GM12878 (cell line): ENCODE data around the gene RBBP5. TPM values are rescaled to one million over a fixed set of nuclear protein-coding genes. Genes with fewer than 3 reads are reported as not detected.

Source experiments
- ATAC-seq: fragments of 200-7000 bp; cut with Tn5 transposase; 3 replicates; pipeline ENCODE4 v1.9.1; 2020; ENCODE audit warnings: mild to moderate bottlenecking, moderate library complexity
- BruUV-seq: library from RNA; stranded (reverse); fragments of 400-500 nt; replicated peaks from 2 replicates; lab custom pipeline; 2021; lab: Mats Ljungman, UMichigan
- CTCF ChIA-PET: fragments of 300-600 bp; sonication (Branson Sonifier 250); formaldehyde crosslinking; extraction: SDS; loops from one replicate; lab custom pipeline; 2021; ENCODE audit warnings: inconsistent platforms; lab: Yijun Ruan, JAX
- POLR2A ChIA-PET: fragments of 350-600 bp; formaldehyde crosslinking; extraction: SDS; loops from one replicate; lab custom pipeline; 2021; ENCODE audit warnings: inconsistent platforms; lab: Charles Lee
- RAD21 ChIA-PET: fragments of 300-600 bp; sonication (Branson Sonifier 250); formaldehyde crosslinking; loops from one replicate; lab custom pipeline; 2023; ENCODE audit warnings: antibody characterized with exemption; ENCODE audit not compliant: unreplicated experiment; lab: Charles Lee
- SMC1A ChIA-PET: fragments of 300-600 bp; sonication (Branson Sonifier 250); formaldehyde crosslinking; loops from one replicate; lab custom pipeline; 2023; ENCODE audit not compliant: unreplicated experiment, uncharacterized antibody; lab: Charles Lee
- DNase-seq: peaks from one replicate; pipeline ENCODE4 v3.0.0-alpha.2; 2011; ENCODE audit warnings: low read depth, low spot score
- FAIRE-seq: peaks from 3 replicates; lab custom pipeline; 2011; peaks lifted over from hg19 to GRCh38; lab: Jason Lieb, UNC
- H2AFZ ChIP-seq: 2 replicates; pipeline ENCODE4 v1.6.0; 2011; ENCODE audit warnings: low read depth, low read length, control low read depth; ENCODE audit not compliant: control insufficient read depth
- H3K27ac ChIP-seq: 2 replicates; pipeline ENCODE4 v1.5.1; 2011; ENCODE audit warnings: control low read depth; ENCODE audit not compliant: control insufficient read depth, insufficient read depth
- H3K27me3 ChIP-seq, 2 experiments: replicated peaks in 1 of 2; 2 replicates each; pipeline versions ENCODE4 v1.6.0 to v1.6.1; 2011; ENCODE audit warnings: low read length in 1 of 2; ENCODE audit not compliant: control insufficient read depth in 2 of 2, insufficient read depth in 2 of 2
- H3K36me3 ChIP-seq, 2 experiments: 2 replicates each; pipeline ENCODE4 v1.5.1; 2011; ENCODE audit warnings: low read length in 1 of 2; ENCODE audit not compliant: control insufficient read depth in 2 of 2, insufficient read depth in 2 of 2
- H3K4me1 ChIP-seq: 2 replicates; pipeline ENCODE4 v1.6.1; 2011; ENCODE audit warnings: mild to moderate bottlenecking, low read length, moderate library complexity, mixed read lengths; ENCODE audit not compliant: control insufficient read depth, insufficient read depth
- H3K4me2 ChIP-seq: 2 replicates; pipeline ENCODE4 v1.6.0; 2011; ENCODE audit warnings: control low read depth; ENCODE audit not compliant: control insufficient read depth, insufficient read depth
- H3K4me3 ChIP-seq: fragments of 200-600 bp; sonication (generic); 2 replicates; pipeline ENCODE4 v1.5.1; 2016
- H3K79me2 ChIP-seq: 2 replicates; pipeline ENCODE4 v1.6.0; 2011; ENCODE audit warnings: low read length; ENCODE audit not compliant: control insufficient read depth, insufficient read depth
- H3K9ac ChIP-seq: 2 replicates; pipeline ENCODE4 v1.8.0; 2011; ENCODE audit warnings: low read length, control low read depth, mixed read lengths; ENCODE audit not compliant: control insufficient read depth, insufficient read depth
- H3K9me3 ChIP-seq: replicated peaks from 3 replicates; pipeline ENCODE4 v1.5.1; 2011; ENCODE audit warnings: mild to moderate bottlenecking, low read length; ENCODE audit not compliant: control insufficient read depth, insufficient read depth
- H4K20me1 ChIP-seq: 2 replicates; pipeline ENCODE4 v1.6.0; 2011; ENCODE audit not compliant: control insufficient read depth, insufficient read depth
- ASH2L ChIP-seq: fragments of 300-600, 200-600 bp; sonication (generic); IDR thresholded peaks from 2 replicates; pipeline ENCODE4 v1.6.1; 2017; ENCODE audit warnings: low read depth, mild to moderate bottlenecking, borderline replicate concordance
- BMI1 ChIP-seq: fragments of 450-650 bp; IDR thresholded peaks from 2 replicates; pipeline ENCODE4 v1.6.1; 2016; ENCODE audit warnings: mild to moderate bottlenecking, moderate library complexity, borderline replicate concordance
- CHD1 ChIP-seq: IDR thresholded peaks from 2 replicates; pipeline ENCODE4 v1.6.1; 2012; ENCODE audit warnings: low read depth, low read length, improper control_type of control experiment
- CHD4 ChIP-seq: fragments of 200-600 bp; sonication (generic); IDR thresholded peaks from 2 replicates; pipeline ENCODE4 v1.6.1; 2016; ENCODE audit warnings: mild to moderate bottlenecking
- E2F4 ChIP-seq: IDR thresholded peaks from 2 replicates; pipeline ENCODE4 v1.6.1; 2012; ENCODE audit warnings: low read depth, low read length, improper control_type of control experiment
- EP300 ChIP-seq, 2 experiments: fragments of 150-350 bp in 1 of 2; IDR thresholded peaks; 2 replicates each; pipeline ENCODE4 v1.6.1; 2011 to 2012; ENCODE audit warnings: low read depth in 2 of 2, low read length in 2 of 2, borderline replicate concordance in 1 of 2, improper control_type of control experiment in 1 of 2, inconsistent platforms in 1 of 2; ENCODE audit not compliant: control insufficient read depth in 1 of 2
- ESRRA ChIP-seq: IDR thresholded peaks from 2 replicates; pipeline ENCODE4 v1.6.1; 2012; ENCODE audit warnings: mild to moderate bottlenecking, low read length, improper control_type of control experiment
- MEF2B ChIP-seq: fragments of 450-650 bp; IDR thresholded peaks from 2 replicates; pipeline ENCODE4 v1.6.1; 2018; ENCODE audit warnings: mild to moderate bottlenecking, moderate library complexity; ENCODE audit not compliant: partially characterized antibody, poor library complexity, severe bottlenecking
- RCOR1 ChIP-seq: conservative IDR thresholded peaks from 2 replicates; pipeline ENCODE4 v1.6.1; 2012; ENCODE audit warnings: low read depth, low read length, improper control_type of control experiment
- RELB ChIP-seq: fragments of 450-650 bp; IDR thresholded peaks from 2 replicates; pipeline ENCODE4 v1.6.1; 2017; ENCODE audit warnings: low read depth, mild to moderate bottlenecking, moderate library complexity
- RUNX3 ChIP-seq: IDR thresholded peaks from 2 replicates; pipeline ENCODE4 v1.6.1; 2012; ENCODE audit warnings: low read length, inconsistent platforms
- SIN3A ChIP-seq: IDR thresholded peaks from 2 replicates; pipeline ENCODE4 v1.6.1; 2012; ENCODE audit warnings: low read depth, low read length, improper control_type of control experiment
- SMAD1 ChIP-seq: fragments of 450-650 bp; IDR thresholded peaks from 2 replicates; pipeline ENCODE4 v1.6.1; 2018; ENCODE audit warnings: mild to moderate bottlenecking, low read depth; ENCODE audit not compliant: partially characterized antibody
- SMAD5 ChIP-seq: IDR thresholded peaks from 2 replicates; pipeline ENCODE4 v1.6.1; 2016; ENCODE audit warnings: antibody characterized with exemption, low read depth
- ZNF217 ChIP-seq: fragments of 450-650 bp; IDR thresholded peaks from 2 replicates; pipeline ENCODE4 v1.6.1; 2017; ENCODE audit warnings: antibody characterized with exemption, mild to moderate bottlenecking
- WGBS: methylation state at CpG from one replicate; pipeline ENCODE4 v1.1.6; 2016; ENCODE audit warnings: low lambda C conversion rate; ENCODE audit not compliant: insufficient replicate concordance, insufficient coverage; ENCODE audit errors: missing lambda C conversion rate; 5-methylcytosine and 5-hydroxymethylcytosine counted together
- in situ Hi-C: fragments of 300-500 bp; cut with MboI; formaldehyde crosslinking; loops from 9 replicates; pipeline ENCODE4 v1.14.3; 2018; ENCODE audit warnings: mixed read lengths
- intact Hi-C: fragments of 100-400 bp; cut with micrococcal nuclease; formaldehyde crosslinking; loops from one replicate; pipeline ENCODE4 v1.14.2; 2022; ENCODE audit not compliant: unreplicated experiment
- polyA plus RNA-seq, 11 experiments: library from polyadenylated mRNA; depleted of rRNA in 4 of 11; unstranded in 6 of 11; stranded (reverse) in 5 of 11; fragments of >200 nt; fragmentation: Nextera tagmentation in 4 of 11; fragmentation: Illumina TruSeq in 1 of 11; extraction: Ambion mirVana in 4 of 11; extraction: Trizol in 1 of 11; gene quantifications; 1 replicate in 1 of 11; 2 replicates in 10 of 11; pipeline versions ENCODE4 v1.2.1 to v1.2.3, GENCODE V29; 2011 to 2016; ENCODE audit warnings: inconsistent platforms in 2 of 11, missing spikeins in 2 of 11, low read depth in 1 of 11
- total RNA-seq, 4 experiments: library from RNA; depleted of rRNA in 3 of 4; stranded (reverse); fragments of >200 nt in 3 of 4; fragmentation: Illumina TruSeq in 1 of 4; extraction: Trizol in 1 of 4; gene quantifications; 2 replicates each; pipeline versions ENCODE4 v1.2.1 to v1.2.3, GENCODE V29; 2013 to 2021
- TF ChIP-seq, protein P1 (sequence below): fragments of 450-650 bp; IDR thresholded peaks from 2 replicates; pipeline ENCODE4 v1.6.1; 2017; ENCODE audit warnings: mild to moderate bottlenecking, moderate library complexity

The RBBP5 gene
- total and polyA plus RNA-seq, 10 of the 15 experiments (the other 5 are each of a cell fraction or from before 2014, with no cell fraction given): 10.0 to 20.6 (median 14.8) TPM

DNA sequence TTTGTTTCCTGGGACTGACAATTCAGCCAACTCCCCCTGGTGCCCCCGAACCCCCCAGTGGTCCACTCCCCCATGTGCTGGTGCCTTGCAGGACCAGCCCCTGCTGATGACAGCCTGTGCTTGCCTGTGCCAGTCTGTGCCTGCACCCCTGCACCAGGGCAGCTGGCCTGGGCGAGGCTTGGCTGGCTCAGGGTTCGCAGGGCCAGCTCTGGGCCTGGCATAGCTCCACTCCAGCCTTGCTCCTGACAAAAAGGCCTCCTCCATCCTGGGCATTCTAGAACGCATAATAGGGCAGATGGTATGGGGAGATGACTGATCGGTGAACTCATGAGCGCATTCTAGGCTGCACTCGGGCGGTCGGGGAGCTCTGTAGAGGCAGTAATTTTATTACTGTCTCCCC is 73.4 kb downstream of the RBBP5 start:
- POLR2A ChIA-PET: interaction anchor here (0.5 kb wide), 1 partner anchor 545 kb away, joined by 6 read pairs; no protein-coding TSS in a partner anchor
- Histone ChIP-seq H3K9me3 (no peaks in the 10 kb centered on the region), H3K27me3 (peaks cover 0 to 10% of the 10 kb centered on the region in 2 experiments; a peak in 3 of 4 replicates), H3K79me2 (no peaks in the 10 kb centered on the region), H3K9ac (no peak overlapping the region), H4K20me1 (no peaks in the 10 kb centered on the region), H3K27ac (no peak overlapping the region), H3K4me3 (no peak overlapping the region), H3K4me1 (no peaks in the 10 kb centered on the region), H3K4me2 (no peak overlapping the region), H2AFZ (no peak overlapping the region), H3K36me3 (no peaks in the 10 kb centered on the region)
- no peak for DNase-seq
- CTCF ChIA-PET: interaction anchor here (5.5 kb wide), 1 partner anchor 13 kb away, joined by 35 read pairs; no protein-coding TSS in a partner anchor
- FAIRE-seq: no peak
- SMC1A ChIA-PET: no interaction called here
- in situ Hi-C loops: no loop called here
- ATAC-seq: no peak
- RAD21 ChIA-PET: no interaction called here
- intact Hi-C loops: no loop called here
- 47% methylated on average over 9 of the region's 9 CpGs for WGBS
- no TSS peak for BruUV-seq
- TF ChIP-seq CHD1 (no peak), ESRRA (no peak), CHD4 (no peak), SMAD5 (no peak), ASH2L (no peak), SMAD1 (no peak), MEF2B (no peak), EP300 (IDR thresholded peaks at IDR 0.05; ENCODE audit: borderline replicate concordance in 1 of 2, control insufficient read depth in 1 of 2, low read depth in 2 of 2, low read length in 2 of 2) (no peak), RCOR1 (no peak), ZNF217 (no peak), SIN3A (no peak), RELB (no peak), BMI1 (no peak), E2F4 (no peak), RUNX3 (no peak)
- TF ChIP-seq, protein P1, sequence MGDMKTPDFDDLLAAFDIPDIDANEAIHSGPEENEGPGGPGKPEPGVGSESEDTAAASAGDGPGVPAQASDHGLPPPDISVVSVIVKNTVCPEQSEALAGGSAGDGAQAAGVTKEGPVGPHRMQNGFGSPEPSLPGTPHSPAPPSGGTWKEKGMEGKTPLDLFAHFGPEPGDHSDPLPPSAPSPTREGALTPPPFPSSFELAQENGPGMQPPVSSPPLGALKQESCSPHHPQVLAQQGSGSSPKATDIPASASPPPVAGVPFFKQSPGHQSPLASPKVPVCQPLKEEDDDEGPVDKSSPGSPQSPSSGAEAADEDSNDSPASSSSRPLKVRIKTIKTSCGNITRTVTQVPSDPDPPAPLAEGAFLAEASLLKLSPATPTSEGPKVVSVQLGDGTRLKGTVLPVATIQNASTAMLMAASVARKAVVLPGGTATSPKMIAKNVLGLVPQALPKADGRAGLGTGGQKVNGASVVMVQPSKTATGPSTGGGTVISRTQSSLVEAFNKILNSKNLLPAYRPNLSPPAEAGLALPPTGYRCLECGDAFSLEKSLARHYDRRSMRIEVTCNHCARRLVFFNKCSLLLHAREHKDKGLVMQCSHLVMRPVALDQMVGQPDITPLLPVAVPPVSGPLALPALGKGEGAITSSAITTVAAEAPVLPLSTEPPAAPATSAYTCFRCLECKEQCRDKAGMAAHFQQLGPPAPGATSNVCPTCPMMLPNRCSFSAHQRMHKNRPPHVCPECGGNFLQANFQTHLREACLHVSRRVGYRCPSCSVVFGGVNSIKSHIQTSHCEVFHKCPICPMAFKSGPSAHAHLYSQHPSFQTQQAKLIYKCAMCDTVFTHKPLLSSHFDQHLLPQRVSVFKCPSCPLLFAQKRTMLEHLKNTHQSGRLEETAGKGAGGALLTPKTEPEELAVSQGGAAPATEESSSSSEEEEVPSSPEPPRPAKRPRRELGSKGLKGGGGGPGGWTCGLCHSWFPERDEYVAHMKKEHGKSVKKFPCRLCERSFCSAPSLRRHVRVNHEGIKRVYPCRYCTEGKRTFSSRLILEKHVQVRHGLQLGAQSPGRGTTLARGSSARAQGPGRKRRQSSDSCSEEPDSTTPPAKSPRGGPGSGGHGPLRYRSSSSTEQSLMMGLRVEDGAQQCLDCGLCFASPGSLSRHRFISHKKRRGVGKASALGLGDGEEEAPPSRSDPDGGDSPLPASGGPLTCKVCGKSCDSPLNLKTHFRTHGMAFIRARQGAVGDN: no peak
